ENCODE measurements around the gene C11orf21.

DNA sequence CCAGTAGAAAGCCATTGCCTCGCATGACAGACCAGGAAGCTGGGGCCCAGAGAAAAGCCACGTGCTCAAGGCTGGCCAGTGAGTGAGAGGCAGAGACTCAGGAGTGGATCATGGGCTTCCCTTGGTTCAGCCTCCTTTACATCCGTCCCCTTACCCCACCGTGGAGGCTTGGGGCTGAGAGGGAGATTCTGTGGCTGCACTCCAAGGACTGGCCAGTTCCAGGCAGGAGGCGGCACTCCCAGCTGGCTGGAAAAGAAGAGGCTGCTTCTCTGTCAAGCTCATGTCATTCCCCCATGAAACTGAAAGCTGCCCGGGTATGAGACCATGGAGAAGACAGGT lies 24.7 kb downstream of the C11orf21 start:
- TF ChIP-seq RFX5 (IDR thresholded peaks at IDR 0.05; ENCODE audit: low read depth, low read length) (no peak), GATAD2B (conservative IDR thresholded peaks at IDR 0.05; ENCODE audit: low read depth) (no peak), SIN3A (IDR thresholded peaks at IDR 0.05; ENCODE audit: low read depth, low read length) (no peak), CTCF (IDR thresholded peaks at IDR 0.05 in 2 of 3, conservative IDR thresholded peaks at IDR 0.05 in 1 of 3; ENCODE audit: control insufficient read depth in 2 of 3, extremely low read depth in 1 of 3, insufficient read depth in 1 of 3, low read depth in 3 of 3, low read length in 3 of 3) (no peak), POLR2A (IDR thresholded peaks at IDR 0.05; ENCODE audit: low read depth, low read length) (no peak), FOS (IDR thresholded peaks at IDR 0.05; ENCODE audit: borderline replicate concordance, extremely low read depth, insufficient read length) (no peak), EP300 (IDR thresholded peaks at IDR 0.05; ENCODE audit: borderline replicate concordance in 1 of 2, control insufficient read depth in 1 of 2, low read depth in 2 of 2, low read length in 2 of 2) (no peak), SP1 (IDR thresholded peaks at IDR 0.05; ENCODE audit: low read depth, low read length) (no peak), TAF1 (IDR thresholded peaks at IDR 0.05; ENCODE audit: borderline replicate concordance, low read depth, low read length) (no peak), CBX3 (IDR thresholded peaks at IDR 0.05; ENCODE audit: borderline replicate concordance, low read depth) (no peak), IRF3 (IDR thresholded peaks at IDR 0.05) (no peak)
- TF ChIP-seq, protein P1, sequence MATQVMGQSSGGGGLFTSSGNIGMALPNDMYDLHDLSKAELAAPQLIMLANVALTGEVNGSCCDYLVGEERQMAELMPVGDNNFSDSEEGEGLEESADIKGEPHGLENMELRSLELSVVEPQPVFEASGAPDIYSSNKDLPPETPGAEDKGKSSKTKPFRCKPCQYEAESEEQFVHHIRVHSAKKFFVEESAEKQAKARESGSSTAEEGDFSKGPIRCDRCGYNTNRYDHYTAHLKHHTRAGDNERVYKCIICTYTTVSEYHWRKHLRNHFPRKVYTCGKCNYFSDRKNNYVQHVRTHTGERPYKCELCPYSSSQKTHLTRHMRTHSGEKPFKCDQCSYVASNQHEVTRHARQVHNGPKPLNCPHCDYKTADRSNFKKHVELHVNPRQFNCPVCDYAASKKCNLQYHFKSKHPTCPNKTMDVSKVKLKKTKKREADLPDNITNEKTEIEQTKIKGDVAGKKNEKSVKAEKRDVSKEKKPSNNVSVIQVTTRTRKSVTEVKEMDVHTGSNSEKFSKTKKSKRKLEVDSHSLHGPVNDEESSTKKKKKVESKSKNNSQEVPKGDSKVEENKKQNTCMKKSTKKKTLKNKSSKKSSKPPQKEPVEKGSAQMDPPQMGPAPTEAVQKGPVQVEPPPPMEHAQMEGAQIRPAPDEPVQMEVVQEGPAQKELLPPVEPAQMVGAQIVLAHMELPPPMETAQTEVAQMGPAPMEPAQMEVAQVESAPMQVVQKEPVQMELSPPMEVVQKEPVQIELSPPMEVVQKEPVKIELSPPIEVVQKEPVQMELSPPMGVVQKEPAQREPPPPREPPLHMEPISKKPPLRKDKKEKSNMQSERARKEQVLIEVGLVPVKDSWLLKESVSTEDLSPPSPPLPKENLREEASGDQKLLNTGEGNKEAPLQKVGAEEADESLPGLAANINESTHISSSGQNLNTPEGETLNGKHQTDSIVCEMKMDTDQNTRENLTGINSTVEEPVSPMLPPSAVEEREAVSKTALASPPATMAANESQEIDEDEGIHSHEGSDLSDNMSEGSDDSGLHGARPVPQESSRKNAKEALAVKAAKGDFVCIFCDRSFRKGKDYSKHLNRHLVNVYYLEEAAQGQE (IDR thresholded peaks at IDR 0.05; ENCODE audit: low read depth, low read length): no peak
- TF ChIP-seq, protein P2, sequence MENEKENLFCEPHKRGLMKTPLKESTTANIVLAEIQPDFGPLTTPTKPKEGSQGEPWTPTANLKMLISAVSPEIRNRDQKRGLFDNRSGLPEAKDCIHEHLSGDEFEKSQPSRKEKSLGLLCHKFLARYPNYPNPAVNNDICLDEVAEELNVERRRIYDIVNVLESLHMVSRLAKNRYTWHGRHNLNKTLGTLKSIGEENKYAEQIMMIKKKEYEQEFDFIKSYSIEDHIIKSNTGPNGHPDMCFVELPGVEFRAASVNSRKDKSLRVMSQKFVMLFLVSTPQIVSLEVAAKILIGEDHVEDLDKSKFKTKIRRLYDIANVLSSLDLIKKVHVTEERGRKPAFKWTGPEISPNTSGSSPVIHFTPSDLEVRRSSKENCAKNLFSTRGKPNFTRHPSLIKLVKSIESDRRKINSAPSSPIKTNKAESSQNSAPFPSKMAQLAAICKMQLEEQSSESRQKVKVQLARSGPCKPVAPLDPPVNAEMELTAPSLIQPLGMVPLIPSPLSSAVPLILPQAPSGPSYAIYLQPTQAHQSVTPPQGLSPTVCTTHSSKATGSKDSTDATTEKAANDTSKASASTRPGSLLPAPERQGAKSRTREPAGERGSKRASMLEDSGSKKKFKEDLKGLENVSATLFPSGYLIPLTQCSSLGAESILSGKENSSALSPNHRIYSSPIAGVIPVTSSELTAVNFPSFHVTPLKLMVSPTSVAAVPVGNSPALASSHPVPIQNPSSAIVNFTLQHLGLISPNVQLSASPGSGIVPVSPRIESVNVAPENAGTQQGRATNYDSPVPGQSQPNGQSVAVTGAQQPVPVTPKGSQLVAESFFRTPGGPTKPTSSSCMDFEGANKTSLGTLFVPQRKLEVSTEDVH (IDR thresholded peaks at IDR 0.05; ENCODE audit: low read depth, partially characterized antibody): no peak
- TF ChIP-seq, protein P3, sequence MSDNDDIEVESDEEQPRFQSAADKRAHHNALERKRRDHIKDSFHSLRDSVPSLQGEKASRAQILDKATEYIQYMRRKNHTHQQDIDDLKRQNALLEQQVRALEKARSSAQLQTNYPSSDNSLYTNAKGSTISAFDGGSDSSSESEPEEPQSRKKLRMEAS (IDR thresholded peaks at IDR 0.05; ENCODE audit: low read depth, low read length): no peak
